ENCODE measurements around the gene TMF1.

TMF1 gene

GRCh38 chr3:68997887-68998286, 54.2 kb downstream of the TMF1 start:
- H3K4me3 ChIP-seq (replicated peaks in 1 of 2; ENCODE audit: low read depth in 2 of 2, low read length in 2 of 2): no peak overlapping the region
- no peak for DNase-seq (ENCODE audit: low read depth in 2 of 2)
- no peak for TF ChIP-seq CTCF (IDR thresholded peaks at IDR 0.05; ENCODE audit: low read depth, low read length)

GRCh38 chr3:68996356-68996995, 55.7 kb downstream of the TMF1 start:
- DNase-seq (ENCODE audit: low read depth in 2 of 2): peak in 1 of 2 donors; percentile 38
- no peak overlapping the region for H3K4me3 ChIP-seq (replicated peaks in 1 of 2; ENCODE audit: low read depth in 2 of 2, low read length in 2 of 2)
- TF ChIP-seq CTCF (IDR thresholded peaks at IDR 0.05; ENCODE audit: low read depth, low read length): no peak

- H3K4me3 ChIP-seq (replicated peaks in 1 of 2; ENCODE audit: low read depth in 2 of 2, low read length in 2 of 2): no peak overlapping the region
- no peak for TF ChIP-seq CTCF (IDR thresholded peaks at IDR 0.05; ENCODE audit: low read depth, low read length)
- peak in 1 of 2 donors; percentile 38 for DNase-seq (ENCODE audit: low read depth in 2 of 2)
Measured at GRCh38 chr3:68988740-68989139, 63.4 kb downstream of the TMF1 start.

- H3K4me3 ChIP-seq (replicated peaks in 1 of 2; ENCODE audit: low read depth in 2 of 2, low read length in 2 of 2): no peak overlapping the region
- no peak for TF ChIP-seq CTCF (IDR thresholded peaks at IDR 0.05; ENCODE audit: low read depth, low read length)
- no peak for DNase-seq (ENCODE audit: low read depth in 2 of 2)
Measured at GRCh38 chr3:68987322-68987721, 64.8 kb downstream of the TMF1 start.

- no peak for DNase-seq (ENCODE audit: low read depth in 2 of 2)
- no peak overlapping the region for H3K4me3 ChIP-seq (replicated peaks in 1 of 2; ENCODE audit: low read depth in 2 of 2, low read length in 2 of 2)
- no peak for TF ChIP-seq CTCF (IDR thresholded peaks at IDR 0.05; ENCODE audit: low read depth, low read length)
Measured at GRCh38 chr3:68986496-68987208, 65.5 kb downstream of the TMF1 start.

GRCh38 chr3:68985146-68985790, 66.9 kb downstream of the TMF1 start:
- DNase-seq (ENCODE audit: low read depth in 2 of 2): no peak
- TF ChIP-seq CTCF (IDR thresholded peaks at IDR 0.05; ENCODE audit: low read depth, low read length): no peak
- no peak overlapping the region for H3K4me3 ChIP-seq (replicated peaks in 1 of 2; ENCODE audit: low read depth in 2 of 2, low read length in 2 of 2)

Measured in cardiac fibroblast (primary cell).